LNCaP clone FGC (cell line): ENCODE measurements around the gene SDK2.

ENCODE experiments used
- DNase-seq: peaks from one replicate; pipeline ENCODE4 v3.0.0-alpha.2; 2011; ENCODE audit warnings: low read depth
- H3K4me3 ChIP-seq: 2 replicates; pipeline ENCODE4 v1.5.1; 2011; ENCODE audit warnings: mild to moderate bottlenecking, low read depth, low read length, control low read depth
- CTCF ChIP-seq: IDR thresholded peaks from 2 replicates; pipeline ENCODE4 v1.5.1; 2012; ENCODE audit warnings: mild to moderate bottlenecking; ENCODE audit not compliant: control insufficient read depth, insufficient read depth; ENCODE audit errors: extremely low read depth

The SDK2 gene

GRCh38 chr17:73419051-73419450 lies 225.2 kb downstream of the SDK2 start:
- no peak for DNase-seq
- H3K4me3 ChIP-seq, result no peak overlapping the region
- no peak for TF ChIP-seq CTCF

DNA sequence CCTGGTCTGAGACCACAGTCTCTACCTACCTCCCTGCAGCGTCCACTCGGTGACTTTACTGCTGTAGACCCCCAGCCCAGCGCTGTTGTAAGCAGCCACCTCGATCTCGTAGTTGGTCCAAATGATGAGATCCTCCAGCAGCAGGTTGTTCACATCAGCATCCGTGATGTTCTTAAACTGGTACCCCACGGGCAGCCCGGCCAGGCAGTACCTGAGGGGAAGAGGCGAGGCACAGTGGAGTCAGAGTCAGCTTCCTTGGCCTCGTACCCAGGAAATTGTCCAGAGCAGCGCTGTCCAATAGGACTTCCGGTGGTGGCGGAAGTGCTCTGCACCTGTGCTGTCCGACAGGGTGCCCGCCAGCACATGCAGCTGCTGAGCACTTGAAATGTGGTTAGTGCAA lies 228.5 kb downstream of the SDK2 start:
- H3K4me3 ChIP-seq, result no peak overlapping the region
- TF ChIP-seq CTCF, result no peak
- no peak for DNase-seq

DNA sequence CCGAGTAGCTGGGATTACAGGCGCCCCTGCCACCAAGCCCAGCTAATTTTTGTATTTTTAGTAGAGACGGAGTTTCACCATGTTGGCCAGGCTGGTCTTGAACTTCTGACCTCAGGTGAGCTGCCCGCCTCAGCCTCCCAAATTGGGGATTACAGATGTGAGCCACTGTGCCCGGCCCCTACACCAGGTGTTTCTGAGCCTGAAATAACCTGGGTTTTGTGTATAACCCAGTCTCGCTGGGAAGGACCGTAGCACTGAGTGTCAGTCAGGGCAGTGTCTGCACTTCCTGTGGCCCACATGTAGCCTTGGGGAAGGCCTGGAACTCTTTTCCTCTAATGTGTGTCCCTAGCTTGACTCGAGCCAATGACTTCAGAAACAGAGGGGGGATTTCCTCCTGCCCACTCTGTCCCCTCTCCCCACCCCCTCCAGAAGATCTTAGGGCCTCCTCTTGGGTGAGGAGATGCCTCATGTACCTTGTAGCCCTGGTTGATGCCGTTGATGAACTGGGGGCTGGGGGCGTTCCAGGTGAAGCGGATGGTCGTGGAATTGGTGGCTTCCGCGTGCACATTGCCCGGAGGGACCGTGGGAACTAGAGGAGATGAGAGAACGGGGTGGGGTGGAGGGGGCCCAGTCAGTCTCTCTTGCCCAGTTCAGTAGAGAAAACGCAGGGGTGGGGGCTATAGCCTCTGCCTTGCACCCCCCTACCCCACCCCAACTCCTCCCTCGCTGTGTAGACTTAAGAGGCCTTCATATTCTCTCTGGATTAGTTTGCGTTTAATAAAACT lies 229.9 kb downstream of the SDK2 start:
- no peak overlapping the region for H3K4me3 ChIP-seq
- TF ChIP-seq CTCF, result no peak
- no peak for DNase-seq

DNA sequence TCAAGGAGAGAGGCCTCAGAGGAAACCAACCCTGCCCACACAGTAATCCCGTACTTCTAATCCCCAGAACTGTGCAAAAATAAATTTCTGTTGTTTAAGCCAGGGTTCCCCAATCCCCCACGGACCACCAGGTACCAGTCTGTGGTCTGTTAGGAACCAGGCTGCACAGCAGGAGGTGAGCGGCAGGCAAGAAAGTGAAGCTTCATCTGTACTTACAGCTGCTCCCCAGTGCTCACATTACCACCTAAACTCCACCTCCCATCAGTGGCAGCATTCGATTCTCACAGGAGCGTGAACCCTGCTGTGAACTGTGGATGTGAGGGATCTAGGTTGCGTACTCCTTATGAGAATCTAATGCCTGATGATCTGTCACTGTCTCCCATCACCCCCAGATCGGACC lies 231.3 kb downstream of the SDK2 start:
- H3K4me3 ChIP-seq, result no peak overlapping the region
- no peak for TF ChIP-seq CTCF
- DNase-seq, result no peak

DNA sequence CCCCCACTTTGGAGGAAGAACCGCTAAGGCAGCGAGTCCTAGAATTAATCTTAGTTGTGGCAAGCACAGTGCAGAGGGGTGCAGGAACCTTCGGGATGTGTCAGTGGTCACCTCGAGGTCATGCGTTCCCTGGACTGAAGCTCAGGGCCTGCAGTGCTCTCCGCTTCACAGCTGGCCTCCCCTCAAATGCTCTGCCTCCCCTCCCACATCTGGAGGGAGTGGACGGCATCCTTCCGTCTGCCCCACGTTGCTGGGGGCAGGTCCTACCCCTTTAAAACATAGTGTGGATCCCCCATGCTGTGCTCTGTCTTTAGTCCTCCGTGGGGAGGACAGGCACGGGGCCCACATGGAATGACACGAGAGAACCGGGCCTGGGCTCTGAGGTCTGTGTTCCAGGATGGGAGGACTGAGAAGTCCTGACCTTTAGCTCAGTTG lies 232.9 kb downstream of the SDK2 start:
- no peak for DNase-seq
- TF ChIP-seq CTCF, result no peak
- H3K4me3 ChIP-seq, result no peak overlapping the region

- no peak for TF ChIP-seq CTCF
- no peak overlapping the region for H3K4me3 ChIP-seq
- DNase-seq, result no peak
Measured at GRCh38 chr17:73410586-73411312, 233.5 kb downstream of the SDK2 start.
